ENCODE measurements around the gene SVOP.
"Not testable (repeated sequence)": the region's sequence is repeated elsewhere in the genome, so short reads cannot be mapped to it uniquely, and the experiment has no call there.

The SVOP gene

DNA sequence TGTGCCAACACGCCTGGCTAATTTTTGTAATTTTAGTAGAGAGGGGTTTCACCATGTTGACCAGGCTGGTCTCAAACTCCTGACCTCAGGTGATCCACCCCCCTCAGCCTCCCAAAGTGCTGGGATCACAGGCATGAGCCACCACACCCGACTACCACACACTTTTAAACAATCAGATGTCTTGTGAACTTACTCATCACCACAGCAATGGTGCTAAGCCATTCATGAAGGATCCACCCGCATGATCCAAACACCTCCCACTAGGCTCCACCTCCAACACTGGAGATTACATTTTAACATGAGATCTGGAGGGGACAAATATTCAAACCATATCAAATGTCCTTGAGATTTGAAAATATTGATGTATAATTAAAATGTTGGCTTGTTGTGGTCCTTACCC is 7.8 kb upstream of the SVOP start:
- DNase-seq: not testable (repeated sequence)

- no peak for DNase-seq
Measured at GRCh38 chr12:109027767-109028166, 6.9 kb upstream of the SVOP start.

DNA sequence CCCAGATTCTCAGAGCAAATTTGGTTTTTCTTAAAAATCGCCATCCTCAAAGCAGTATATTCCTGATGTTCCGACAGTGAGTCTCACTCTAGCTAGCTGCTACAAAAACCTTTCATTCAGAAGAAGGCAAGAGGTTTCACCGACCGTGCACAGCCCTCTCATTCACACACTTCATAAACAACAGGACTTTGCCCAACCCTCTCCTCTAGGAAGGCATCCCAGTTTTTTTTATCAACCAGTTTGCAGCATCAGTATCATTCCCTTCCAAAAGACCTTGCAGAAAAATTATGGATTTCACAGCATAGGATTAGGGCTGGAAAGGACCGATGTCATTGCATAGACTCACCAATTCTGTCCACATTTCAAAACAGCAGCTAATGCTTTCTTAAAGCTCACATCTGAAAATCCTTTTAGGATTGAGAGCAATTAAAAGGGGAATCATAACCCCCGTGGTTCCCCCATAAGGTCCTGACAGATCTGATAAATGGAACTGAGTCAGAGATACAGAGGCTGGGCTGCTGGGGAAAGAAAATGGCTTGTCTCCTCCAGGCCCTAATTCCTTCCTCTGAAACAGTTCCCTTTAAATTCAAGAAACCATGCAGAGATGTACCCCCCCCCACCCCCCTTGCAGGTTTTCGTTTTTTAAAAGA is 597 bp downstream of the SVOP start:
- DNase-seq: no peak

- DNase-seq: no peak
Measured at GRCh38 chr12:109018296-109018695, 2.6 kb downstream of the SVOP start.

DNA sequence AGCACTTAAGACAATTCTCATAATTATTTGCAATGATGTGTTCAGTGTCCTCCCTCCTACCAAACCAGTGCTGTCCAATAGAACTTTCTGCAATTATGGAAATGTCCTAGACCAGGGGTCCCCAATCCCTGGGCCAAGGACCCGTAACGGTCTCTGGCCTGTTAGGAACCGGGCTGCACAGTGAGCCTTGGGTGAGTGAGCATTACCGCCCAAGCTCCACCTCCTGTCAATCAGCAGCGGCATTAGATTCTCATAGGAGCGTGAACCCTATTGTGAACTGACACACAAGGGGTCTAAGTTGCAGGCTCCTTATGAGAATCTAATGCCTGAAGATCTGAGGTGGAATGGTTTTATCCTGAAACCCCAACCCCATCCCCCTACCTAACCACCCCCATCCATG is 3.9 kb downstream of the SVOP start:
- DNase-seq: no peak

- DNase-seq: no peak
Measured at GRCh38 chr12:109016016-109016415, 4.9 kb downstream of the SVOP start.

- DNase-seq: no peak
Measured at GRCh38 chr12:109014984-109015765, 5.7 kb downstream of the SVOP start.

- DNase-seq: no peak
Measured at GRCh38 chr12:109010259-109010658, 10.6 kb downstream of the SVOP start.

- DNase-seq: no peak
Measured at GRCh38 chr12:109009766-109010165, 11.1 kb downstream of the SVOP start.

DNA sequence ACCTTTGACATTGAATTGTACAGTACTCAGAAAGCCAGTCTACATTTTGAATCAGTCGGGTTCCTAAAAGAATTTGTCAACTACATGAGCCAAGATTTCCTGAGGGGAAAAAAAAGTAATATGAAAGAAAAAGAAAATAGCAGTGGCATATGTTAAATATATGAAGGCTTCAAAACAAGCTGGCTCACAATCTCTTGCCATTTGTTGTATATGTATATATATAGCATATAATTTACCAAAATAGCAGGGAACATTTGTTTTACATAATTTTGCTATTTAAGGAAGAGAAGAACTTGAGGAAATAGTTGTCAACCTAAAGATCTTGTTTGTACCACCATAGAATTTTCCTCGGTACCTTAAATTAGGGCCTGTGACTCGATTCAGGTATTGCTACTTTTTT is 16.9 kb downstream of the SVOP start:
- DNase-seq: no peak

DNA sequence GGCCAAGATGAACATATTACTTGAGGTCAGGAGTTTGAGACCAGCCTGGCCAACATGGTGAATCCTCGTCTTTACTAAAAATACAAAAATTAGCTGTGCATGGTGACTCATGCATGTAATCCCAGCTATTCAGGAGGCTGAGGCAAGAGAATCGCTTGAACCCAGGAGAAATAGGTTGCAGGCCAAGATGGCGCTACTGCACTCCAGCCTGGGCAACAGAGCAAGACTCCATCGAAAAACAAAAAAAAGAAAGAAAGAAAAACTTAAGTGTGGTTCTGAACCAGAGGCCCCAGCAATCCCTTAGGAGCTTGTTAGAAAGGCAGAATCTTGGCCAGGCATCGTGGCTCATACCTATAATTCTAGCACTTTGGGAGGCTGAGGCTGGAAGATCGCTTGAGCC is 24.5 kb downstream of the SVOP start:
- no peak for DNase-seq

DNA sequence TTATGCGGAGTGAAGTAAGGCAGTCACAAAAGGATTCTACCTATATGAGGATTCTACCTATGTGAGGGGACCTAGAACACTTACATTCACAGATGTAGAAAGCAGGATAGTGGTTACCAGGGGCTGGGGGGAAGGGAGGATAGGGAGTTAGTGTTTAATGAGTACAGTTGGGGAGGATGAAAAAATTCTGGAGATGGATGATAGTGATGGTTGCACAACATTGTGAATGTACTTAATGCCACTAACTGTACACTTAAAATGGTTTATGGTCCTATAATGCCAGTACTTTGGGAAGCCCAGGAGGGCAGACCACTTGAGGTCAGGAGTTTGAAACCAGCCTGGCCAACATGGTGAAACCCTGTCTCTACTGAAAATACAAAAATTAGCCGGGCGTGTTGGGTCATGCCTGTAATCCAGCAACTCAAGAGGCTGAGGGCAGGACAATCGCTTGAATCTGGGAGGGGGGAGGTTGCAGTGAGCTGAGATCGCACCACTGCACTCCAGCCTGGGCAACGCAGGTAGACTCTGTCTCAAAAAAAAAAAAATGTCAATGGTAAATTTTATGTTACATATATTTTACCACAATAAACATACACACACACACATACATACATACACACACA is 25.4 kb downstream of the SVOP start:
- no peak for DNase-seq

- DNase-seq: not testable (repeated sequence)
Measured at GRCh38 chr12:108990103-108990502, 30.8 kb downstream of the SVOP start.

DNA sequence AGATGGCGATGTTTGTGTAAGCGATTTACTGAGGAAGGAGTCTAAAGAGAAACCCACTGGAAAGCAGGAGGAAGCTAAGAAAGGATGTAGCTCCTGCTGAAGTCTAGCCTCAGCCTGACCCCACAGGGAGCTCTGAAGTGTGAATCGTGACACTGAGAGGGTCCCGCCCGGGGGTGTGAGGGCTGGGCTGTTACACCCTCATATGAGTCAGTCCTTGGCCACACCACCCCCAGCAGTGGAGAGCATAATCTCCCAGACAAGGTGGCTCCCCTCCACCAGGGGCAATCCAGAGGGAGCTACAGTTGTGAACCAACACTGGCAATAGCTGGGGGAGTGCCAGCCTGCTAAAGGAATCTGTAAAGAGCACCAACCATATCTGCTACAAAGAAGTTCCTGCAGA is 31.5 kb downstream of the SVOP start:
- DNase-seq: no peak

DNA sequence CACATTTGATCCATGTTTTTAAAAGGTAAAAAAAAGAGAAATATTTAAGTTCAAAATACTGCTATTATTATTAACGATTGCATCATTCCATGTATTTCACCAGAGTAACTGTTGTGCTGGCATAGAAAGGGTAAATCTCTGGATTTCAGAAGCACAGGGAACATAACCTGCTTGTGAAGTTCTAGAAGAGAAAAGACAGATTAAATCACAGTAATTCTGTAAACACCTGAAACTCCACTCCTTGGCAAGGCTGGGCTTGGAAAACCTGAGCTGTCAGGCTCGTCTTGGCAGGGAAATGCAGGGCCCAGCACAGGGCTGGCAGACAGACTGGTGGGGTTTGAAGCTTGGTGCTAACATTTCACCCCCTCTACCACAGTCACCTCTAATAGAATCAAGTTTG is 35.1 kb downstream of the SVOP start:
- no peak for DNase-seq

DNA sequence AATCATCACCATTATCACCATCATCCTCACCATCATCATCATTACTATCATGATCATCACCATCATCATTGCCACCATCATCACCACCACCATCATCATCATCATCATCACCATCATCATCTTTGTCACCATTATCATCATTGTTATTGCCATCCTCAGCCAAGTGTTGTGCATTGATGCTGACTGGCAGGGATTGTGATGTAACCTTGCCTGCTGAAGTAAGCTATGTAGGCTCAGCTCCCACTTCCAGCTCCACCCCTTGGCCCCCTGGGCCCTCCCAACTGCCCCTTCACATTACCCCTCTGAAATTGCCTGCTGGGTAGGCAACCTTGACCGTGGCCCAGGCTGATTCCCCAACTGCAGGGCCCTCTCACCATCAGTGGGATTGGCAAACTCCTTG is 37.6 kb downstream of the SVOP start:
- DNase-seq: no peak

DNA sequence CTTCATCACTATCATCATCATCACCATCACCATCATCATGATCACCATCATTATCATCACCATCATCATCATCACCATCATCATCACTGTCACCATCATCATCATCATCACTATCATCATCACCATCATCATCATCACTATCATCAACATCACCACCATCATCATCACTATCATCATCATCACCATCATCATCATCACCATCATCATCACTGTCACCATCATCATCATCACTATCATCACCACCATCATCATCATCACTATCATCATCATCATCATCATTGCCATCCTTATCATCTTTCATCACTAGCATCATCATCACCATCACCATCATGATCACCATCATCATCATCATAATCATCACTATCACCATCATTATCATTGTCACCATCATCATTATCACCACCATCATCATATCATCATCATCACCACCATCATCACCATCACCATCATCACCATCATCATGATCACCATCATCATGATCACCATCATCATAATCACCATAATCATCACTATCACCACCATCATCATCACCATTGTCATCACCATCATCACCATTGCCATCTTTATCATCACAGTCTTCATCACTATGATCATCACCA is 38.1 kb downstream of the SVOP start:
- no peak for DNase-seq

- DNase-seq: no peak
Measured at GRCh38 chr12:108981835-108982234, 39.0 kb downstream of the SVOP start.

DNA sequence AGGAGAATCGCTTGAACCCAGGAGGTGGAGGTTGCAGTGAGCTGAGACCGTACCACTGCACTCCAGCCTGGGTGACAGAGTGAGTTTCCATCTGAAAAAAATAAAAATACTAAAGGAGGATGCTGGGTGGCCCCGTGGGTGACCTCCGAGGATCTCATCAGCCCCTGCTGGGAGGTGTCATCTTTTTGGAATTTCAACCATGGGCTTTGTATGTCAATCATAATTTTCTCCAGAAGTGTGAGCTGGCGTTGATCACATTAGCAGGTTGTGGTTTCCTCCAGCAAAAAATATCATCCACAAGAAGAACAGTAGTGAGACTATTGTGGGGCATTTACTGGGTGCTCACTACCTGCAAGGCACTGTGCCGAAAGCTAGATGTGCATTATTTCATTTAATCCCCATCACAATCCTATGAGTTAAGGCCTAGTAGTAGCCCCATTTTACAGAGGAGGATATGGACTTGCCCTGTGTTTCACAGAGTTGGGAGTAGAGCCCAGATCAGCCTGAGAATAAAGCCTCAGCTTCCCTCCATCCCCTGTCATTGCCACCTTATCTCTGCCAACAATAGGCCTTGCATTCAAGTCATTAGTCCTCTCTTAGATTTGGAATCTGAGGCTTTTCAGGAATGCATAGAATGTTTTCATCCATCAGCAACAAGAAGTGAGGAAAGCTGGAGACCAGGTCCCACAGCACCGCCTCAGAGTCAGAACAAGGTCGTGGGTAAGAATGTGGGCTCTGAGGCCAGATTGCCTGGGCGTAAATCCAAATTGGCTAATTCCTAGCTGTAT is 39.8 kb downstream of the SVOP start:
- DNase-seq: no peak

DNA sequence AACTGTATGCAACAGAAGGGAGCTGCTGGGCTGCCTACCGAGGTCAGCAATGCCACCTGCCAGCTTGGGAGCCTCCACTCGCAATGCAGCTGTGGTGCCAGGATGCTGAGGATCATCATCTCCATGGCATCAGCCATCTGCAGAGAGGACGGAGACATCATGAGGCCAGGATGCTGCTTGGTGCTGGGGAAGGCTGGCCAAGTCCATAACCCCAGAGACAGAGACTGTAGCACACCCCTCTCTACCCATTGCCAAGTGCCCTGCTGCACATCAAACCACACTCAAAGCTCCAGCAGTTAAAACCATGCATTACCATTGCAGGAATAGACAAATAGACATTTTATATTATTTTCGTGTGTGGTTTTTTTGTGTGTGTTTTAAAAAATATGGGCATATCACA is 43.5 kb downstream of the SVOP start:
- no peak for DNase-seq

GRCh38 chr12:108975024-108975593 is 45.8 kb downstream of the SVOP start:
- DNase-seq: no peak

DNA sequence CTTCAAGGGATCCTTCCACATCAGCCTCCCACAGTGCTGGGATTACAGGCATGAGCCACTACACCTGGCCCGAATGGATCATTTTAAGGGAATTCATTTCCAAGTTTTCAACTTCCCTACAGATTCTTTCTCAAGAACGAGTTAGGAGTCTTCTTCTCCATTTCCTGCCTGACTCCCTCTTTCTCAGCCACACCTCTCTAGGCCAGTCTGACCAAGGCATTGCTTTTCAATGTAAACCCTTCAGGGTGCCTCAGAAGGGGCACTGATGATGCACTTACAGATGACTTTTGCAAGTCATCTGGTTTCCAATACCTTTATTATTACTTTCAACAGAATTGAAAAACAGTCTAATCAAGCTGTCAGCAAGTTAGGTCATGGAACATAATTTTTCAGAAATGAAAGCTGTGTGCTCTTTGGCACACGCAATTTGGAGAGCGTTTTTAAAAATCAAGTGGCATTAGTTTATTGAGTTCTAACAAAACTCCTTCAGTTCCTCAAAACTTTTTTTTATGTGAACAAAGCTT is 47.2 kb downstream of the SVOP start:
- no peak for DNase-seq
